COLO829 (cell line): ENCODE results near the gene LRRC18.

ENCODE experiments used
- DNase-seq: peaks from one replicate; pipeline ENCODE4 v3.0.0; 2012; ENCODE audit warnings: low spot score

Gene LRRC18

DNA sequence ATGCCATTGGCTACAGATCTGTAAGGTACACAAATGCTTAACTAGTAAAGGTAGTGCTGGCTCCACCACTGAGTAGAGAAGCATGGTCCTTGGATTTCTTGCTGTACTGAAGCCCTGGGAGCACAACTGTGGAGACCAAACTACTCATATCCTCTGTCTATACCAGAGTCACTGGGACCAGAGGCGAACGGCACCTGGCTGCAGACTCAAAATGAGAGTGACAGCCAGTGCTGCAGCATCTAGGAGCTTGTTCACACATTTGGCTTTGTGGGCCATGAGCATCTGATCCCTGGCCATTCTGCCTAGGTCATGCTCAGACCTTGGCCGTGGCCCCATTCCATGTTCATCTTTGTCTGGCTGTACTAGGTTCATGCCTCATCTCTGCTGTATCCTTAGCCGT is 31.9 kb downstream of the LRRC18 start:
- no peak for DNase-seq

DNA sequence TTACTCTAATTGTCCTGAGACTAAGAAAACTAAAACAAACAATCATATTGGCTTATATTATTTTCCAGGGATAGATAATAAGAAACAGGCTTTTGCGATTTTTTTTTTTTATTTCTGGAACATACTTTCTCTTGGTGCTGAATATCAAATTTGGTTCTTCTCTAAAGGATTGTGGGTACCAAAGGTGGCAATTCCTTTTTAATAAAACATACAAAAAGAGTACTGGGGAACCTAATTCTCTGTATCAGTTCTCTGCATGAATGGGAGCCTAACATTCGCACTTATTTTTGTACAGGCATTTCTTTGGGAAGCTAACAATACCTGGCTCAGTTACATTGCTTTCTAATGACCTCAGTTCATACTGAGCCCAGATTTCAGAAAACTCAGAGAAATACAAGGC is 32.8 kb downstream of the LRRC18 start:
- no peak for DNase-seq

DNA sequence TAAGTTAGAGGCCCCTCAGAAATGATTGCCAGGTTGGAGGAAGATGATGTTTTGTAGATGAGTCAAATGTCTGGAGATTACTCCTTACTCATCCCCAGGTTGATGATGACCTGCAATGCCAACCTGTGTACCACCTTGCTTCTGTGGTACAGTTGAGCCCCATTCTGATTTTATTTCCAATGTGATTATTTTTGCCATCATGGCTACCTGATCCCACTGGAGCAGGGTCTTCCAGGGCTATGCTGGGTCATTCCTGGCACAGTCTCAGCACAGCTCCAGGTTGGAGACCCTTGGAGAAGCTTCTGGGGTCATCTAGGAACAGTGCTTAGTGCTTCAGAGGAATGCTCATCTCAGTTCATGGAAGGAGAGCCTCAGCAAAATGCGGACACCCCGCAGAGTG is 34.3 kb downstream of the LRRC18 start:
- no peak for DNase-seq

- no peak for DNase-seq
These were observed 34.8 kb downstream of the LRRC18 start for GRCh38 chr10:48904861-48905260.

GRCh38 chr10:48903151-48903550 is 36.5 kb downstream of the LRRC18 start:
- no peak for DNase-seq

DNA sequence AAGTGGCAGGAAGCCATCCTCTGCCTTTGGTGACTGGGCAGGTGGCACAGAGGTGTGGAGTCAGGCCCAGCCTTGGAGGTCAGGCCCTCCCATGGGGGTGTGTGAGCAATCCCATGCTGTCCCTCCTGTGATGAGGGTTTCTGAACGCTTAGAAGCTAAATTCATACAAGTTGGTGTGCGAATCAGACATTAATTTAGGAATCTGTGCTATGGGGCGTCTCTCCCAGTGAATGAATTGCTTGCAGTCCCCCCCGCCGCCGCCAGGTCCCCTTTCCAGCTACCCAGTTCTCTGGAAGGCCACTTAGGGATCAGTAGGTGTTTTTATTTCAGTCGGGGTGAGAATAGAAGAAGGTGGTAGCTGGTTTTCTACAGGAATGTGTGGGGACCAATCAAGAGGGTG is 37.5 kb downstream of the LRRC18 start:
- no peak for DNase-seq

DNA sequence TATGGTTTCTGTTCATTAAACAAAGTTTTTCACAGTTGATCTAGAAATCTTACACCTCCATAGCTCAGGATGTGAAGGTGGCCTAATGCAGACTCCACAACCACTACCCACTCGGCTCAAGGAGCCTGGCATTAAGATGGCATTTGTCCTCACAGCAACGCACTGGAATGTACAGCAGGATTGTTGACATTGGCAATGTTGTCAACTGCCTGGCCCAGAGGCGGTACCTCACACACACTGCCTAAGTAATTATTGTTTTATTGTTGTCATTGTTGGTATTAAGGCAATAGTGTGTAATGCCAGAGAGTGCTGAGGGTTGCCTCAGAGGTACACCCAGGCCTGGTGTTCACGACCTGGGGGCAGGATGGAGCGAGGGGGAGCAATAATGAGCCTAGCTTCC is 38.3 kb downstream of the LRRC18 start:
- DNase-seq, result no peak

GRCh38 chr10:48900371-48900801 is 39.3 kb downstream of the LRRC18 start:
- DNase-seq, result no peak

GRCh38 chr10:48899781-48900180 is 39.9 kb downstream of the LRRC18 start:
- DNase-seq, result no peak

DNA sequence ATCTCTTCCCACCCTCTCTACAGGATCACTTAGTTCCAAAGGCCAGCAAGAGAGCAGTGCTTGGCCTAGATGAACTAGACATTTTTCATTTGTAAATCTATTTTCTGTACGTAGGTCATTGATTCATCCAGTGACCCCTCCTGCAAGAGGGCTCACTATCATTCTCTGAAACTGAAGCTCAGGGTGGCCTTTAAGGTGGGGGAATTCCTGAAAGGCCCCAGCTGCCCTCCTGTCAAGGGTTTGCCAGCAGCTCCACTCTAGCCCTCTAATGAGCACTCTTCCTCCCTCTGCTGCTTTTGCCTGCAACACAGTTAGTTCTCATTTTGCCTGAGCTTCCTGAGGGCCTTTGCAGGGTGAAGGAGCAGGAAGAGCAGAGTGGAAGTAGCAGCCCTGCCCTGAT is 41.2 kb downstream of the LRRC18 start:
- DNase-seq, result no peak

GRCh38 chr10:48897441-48897790 is 42.2 kb downstream of the LRRC18 start:
- DNase-seq, result no peak

DNA sequence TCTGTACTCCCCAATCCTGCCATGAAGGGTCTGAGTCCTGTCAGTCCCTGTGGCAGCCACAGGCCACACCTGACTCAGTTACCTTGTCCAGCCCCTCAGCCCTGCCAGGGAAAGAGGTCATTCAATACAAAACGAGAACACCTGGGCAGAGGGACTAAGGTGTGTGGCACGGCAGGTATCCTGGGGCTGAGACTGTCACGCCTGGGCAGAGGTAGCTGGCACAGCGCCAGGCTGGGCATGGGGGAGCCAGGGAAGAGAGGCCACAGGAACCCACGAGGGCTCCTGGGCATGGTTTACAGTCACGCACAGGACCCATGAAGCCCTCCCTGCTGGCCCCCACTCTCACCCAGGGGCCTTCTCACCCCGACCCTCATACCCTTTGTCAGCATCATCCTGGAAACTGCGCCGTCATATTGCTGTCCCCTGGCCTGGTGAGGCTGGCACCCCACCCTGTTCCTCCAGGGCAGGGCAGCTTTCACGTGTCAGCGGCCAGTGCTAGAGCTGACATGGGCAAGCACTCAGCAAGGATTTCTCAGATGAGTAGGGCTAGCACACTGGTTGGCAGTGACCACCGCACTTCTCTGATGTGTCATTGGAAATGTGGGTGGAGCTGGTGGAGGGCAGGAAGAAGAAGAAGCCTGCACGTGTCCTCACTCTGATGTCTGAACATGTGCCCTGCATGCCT is 42.7 kb downstream of the LRRC18 start:
- no peak for DNase-seq

DNA sequence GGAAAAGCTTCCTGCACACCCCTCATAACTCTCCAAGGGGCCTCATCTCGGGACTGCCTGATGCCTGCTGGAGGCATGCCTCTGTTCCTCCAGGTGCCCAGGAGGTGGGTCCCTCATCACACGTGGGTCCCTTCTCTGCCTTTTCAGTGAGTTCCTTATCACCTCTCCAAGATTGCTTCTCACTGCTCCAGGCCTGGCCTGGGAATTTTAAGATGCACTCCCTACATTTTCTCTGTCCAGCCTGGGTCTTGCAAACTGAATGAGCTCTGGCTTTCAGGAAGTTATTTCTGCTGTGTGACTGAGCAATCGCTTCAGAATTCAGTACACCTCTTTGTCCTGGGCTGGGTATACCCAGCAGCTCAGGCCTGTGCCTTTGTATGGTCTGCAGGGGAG is 43.8 kb downstream of the LRRC18 start:
- no peak for DNase-seq

- DNase-seq, result no peak
These were observed 44.5 kb downstream of the LRRC18 start for GRCh38 chr10:48894911-48895802.

- no peak for DNase-seq
These were observed 48.5 kb downstream of the LRRC18 start for GRCh38 chr10:48890888-48891850.

DNA sequence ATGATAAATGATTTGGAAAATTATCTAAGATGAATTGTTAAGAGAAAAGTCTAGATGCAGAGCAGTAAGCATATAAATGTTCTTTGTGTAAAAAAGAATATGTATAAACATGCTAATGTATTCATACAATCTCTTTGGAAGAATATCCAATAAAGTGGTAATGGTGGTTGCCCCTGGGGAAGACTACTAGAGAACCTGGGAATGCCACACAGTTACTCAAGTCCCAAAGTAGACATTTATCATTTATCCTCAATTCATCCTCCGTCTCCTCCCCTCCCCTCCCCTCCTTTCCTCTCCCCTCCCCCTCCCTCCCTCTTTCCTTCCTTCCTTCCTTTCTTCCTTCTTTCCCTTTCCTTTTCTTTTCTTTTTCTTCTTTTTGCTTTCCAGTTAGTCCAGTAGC is 51.7 kb downstream of the LRRC18 start:
- no peak for DNase-seq

DNA sequence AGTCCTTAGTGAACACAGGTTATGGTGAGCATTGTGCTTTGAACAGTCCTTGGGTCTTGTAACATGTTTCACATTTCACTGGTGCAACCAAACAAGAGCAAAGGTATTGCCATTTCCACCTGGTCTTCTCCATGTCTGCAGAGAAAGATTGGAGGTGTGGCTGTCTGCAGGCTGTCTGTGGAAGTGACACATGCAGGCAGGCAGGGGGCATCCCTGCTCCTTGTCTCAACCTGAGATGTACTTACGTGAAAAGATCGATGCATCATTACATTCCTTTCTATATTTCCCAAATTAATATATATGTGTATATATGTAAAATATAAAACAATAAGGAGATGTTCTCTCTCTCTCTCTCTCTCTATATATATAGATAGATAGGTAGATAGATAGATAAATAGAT is 54.3 kb downstream of the LRRC18 start:
- DNase-seq, result no peak

DNA sequence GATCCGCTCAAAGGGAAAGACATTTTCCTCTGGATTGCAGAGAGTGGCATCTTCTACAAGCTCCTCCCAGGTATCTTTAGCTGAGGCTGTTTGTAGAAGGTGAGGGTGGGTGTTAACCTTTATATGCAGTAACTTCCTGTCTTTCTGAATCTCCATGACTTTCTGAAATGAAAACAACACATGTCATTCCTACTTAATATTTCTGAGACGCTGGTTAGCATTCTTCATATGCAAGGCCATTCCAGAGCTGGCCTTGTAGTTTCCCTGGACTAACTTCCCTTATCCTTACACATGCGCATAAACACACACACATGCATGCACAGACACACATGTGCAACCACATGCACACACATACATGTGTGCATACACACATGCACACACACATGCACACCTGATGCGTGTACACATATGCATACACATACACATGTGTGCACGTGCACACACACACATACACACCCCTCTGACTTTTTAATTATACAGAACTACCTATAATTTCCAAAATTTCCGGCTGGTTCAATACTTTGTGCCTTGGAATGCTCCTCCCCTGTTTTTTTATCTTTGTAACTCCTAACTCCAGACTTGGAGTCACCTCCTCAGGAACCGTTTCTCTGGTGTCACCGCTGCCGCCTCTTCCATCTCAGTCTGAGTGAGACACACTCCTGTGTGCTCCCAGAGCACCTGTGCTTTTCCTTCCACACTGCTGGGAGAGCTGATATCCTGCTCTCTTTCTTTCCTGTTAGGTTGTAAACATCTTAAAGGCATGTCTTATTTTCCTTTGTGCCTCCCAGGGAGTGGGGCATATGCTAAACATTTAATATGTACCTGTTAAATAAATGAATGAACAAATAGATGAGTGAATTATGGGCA is 55.2 kb downstream of the LRRC18 start:
- DNase-seq, result no peak

DNA sequence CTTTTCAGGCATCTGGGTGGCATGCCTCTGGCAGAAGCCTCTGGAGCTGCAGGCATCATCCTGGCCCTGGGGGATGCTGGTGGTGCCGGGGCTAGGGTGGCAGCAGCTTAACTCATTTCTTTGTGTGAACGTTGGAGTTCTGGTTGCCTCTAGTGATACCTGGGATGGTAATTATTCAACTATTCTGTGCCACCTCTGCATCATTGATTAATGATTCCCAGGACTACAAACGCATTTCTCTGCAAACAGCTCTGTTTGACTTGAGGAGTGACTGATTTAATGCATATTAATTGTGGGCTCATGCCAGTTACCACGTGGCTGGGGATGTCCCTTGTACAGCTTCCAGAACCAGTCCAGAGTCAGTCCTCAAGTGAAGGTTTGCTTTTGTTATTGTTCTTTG is 55.9 kb downstream of the LRRC18 start:
- no peak for DNase-seq

- no peak for DNase-seq
These were observed 56.8 kb downstream of the LRRC18 start for GRCh38 chr10:48882881-48883280.

DNA sequence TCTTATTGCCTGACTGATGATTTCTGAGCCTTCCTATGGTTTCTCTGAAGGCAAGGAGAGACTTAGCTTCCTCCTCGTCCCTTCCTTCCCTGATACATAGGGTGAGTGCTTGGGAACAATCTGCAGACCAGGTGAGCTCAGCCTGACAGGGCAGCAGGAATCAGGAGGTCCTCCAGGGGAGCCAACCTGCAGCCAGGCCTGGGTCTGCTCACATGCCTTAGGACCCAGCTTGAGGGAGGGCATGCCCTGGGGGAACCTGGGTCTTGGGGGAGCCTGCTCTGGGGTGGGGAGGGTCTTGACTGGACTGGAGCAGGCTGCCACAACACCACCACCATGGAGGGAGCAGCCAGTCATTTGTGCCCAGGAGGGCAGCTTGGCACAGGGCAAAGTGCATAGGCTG is 57.7 kb downstream of the LRRC18 start:
- no peak for DNase-seq
